Progenitor cell of endocrine pancreas (in vitro differentiated cells): ENCODE data around the gene RHOC. TPM values are rescaled to one million over a fixed set of nuclear protein-coding genes. Genes with fewer than 3 reads are reported as not detected.

Experiments
- DNase-seq: peaks from one replicate; pipeline ENCODE4 v3.0.0; 2021; ENCODE audit warnings: low spot score; ENCODE audit not compliant: unreplicated experiment
- H3K27ac Mint-ChIP-seq: 2 replicates; pipeline ENCODE4 v1.8.0; 2021; ENCODE audit warnings: mild to moderate bottlenecking, moderate library complexity, mixed read lengths
- H3K27me3 Mint-ChIP-seq: 2 replicates; pipeline ENCODE4 v1.8.0; 2021; ENCODE audit warnings: mixed read lengths
- H3K36me3 Mint-ChIP-seq: 2 replicates; pipeline ENCODE4 v1.8.0; 2022; ENCODE audit warnings: mixed read lengths; ENCODE audit not compliant: insufficient read depth
- H3K4me1 Mint-ChIP-seq: 2 replicates; pipeline ENCODE4 v1.8.0; 2021; ENCODE audit warnings: low read depth, mixed read lengths
- H3K4me3 Mint-ChIP-seq: 2 replicates; pipeline ENCODE4 v1.8.0; 2021; ENCODE audit warnings: low read depth, mild to moderate bottlenecking, moderate library complexity, mixed read lengths
- H3K9me3 Mint-ChIP-seq: 2 replicates; pipeline ENCODE4 v1.8.0; 2021; ENCODE audit warnings: low read depth, mixed read lengths
- CTCF ChIP-seq: fragments of 200-600 bp; sonication (generic); IDR thresholded peaks from one replicate; pipeline ENCODE4 v1.5.0; 2021; ENCODE audit warnings: antibody characterized with exemption, mild to moderate bottlenecking; ENCODE audit not compliant: unreplicated experiment
- total RNA-seq: library from RNA; stranded (reverse); gene quantifications from 2 replicates; pipeline ENCODE4 v1.2.1, GENCODE V29; 2021

The RHOC gene
- total RNA-seq, 1 donor from 2014 or later = 87.3 TPM

- H3K27me3 Mint-ChIP-seq = no peaks in the 10 kb centered on the region
- peak overlapping the region; percentile 99 for H3K27ac Mint-ChIP-seq
- peaks cover 18% of the 10 kb centered on the region for H3K36me3 Mint-ChIP-seq
- H3K4me1 Mint-ChIP-seq = peaks cover 18% of the 10 kb centered on the region
- peak; percentile 59 for DNase-seq
- H3K9me3 Mint-ChIP-seq = no peaks in the 10 kb centered on the region
- peak; percentile 34 for TF ChIP-seq CTCF
- H3K4me3 Mint-ChIP-seq = peak overlapping the region; percentile 95
Observed at GRCh38 chr1:112674986-112675727, 31.8 kb downstream of the RHOC start.

GRCh38 chr1:112674440-112674985 lies 32.4 kb downstream of the RHOC start, which contains the start of gene MOV10:
Gene MOV10 (plus strand): TSS chr1:112674659. CDS start chr1:112674913, 254 bp downstream.
- Mint-ChIP-seq H3K36me3 (peaks cover 20% of the 10 kb centered on the region), H3K4me1 (peaks cover 18% of the 10 kb centered on the region), H3K4me3 (peak within 1 kb of the TSS; percentile 95), H3K27me3 (no peaks in the 10 kb centered on the region), H3K9me3 (no peaks in the 10 kb centered on the region), H3K27ac (peak within 1 kb of the TSS; percentile 99)
- DNase-seq = peak; percentile 42
- TF ChIP-seq CTCF = no peak

- H3K36me3 Mint-ChIP-seq = peaks cover 27% of the 10 kb centered on the region
- peaks cover 18% of the 10 kb centered on the region for H3K4me1 Mint-ChIP-seq
- peak overlapping the region; percentile 99 for H3K27ac Mint-ChIP-seq
- no peaks in the 10 kb centered on the region for H3K9me3 Mint-ChIP-seq
- DNase-seq = no peak
- peak; percentile 57 for TF ChIP-seq CTCF
- no peaks in the 10 kb centered on the region for H3K27me3 Mint-ChIP-seq
- H3K4me3 Mint-ChIP-seq = peak overlapping the region; percentile 95
Observed at GRCh38 chr1:112673592-112674439, 33.1 kb downstream of the RHOC start.

GRCh38 chr1:112672842-112673241 lies 34.1 kb downstream of the RHOC start:
- peak overlapping the region; percentile 41 for H3K27ac Mint-ChIP-seq
- no peak for TF ChIP-seq CTCF
- H3K27me3 Mint-ChIP-seq = no peaks in the 10 kb centered on the region
- no peak for DNase-seq
- H3K36me3 Mint-ChIP-seq = peaks cover 26% of the 10 kb centered on the region
- peaks cover 18% of the 10 kb centered on the region for H3K4me1 Mint-ChIP-seq
- H3K9me3 Mint-ChIP-seq = no peaks in the 10 kb centered on the region
- no peak overlapping the region for H3K4me3 Mint-ChIP-seq

DNA sequence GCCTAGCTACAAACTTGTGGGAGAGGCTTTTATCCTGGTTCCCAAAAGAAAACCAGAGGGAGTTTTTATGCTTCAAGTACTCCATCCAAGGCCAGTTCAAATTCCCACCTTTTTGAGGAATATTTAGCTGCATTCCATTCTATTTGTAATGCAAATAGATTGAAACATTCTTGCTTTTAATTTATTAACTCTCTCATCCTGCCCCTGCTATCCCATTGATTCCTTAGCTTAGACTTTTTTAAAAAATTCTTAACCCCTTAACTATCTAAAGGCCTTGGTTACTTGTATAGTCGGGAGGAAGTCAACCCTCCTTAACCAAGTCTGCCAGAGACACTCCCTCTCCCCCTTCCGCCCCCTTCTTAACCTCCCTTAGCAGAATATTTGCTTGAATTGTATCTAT lies 34.9 kb downstream of the RHOC start:
- no peak for DNase-seq
- no peaks in the 10 kb centered on the region for H3K27me3 Mint-ChIP-seq
- no peak overlapping the region for H3K4me3 Mint-ChIP-seq
- peaks cover 30% of the 10 kb centered on the region for H3K36me3 Mint-ChIP-seq
- no peak for TF ChIP-seq CTCF
- H3K9me3 Mint-ChIP-seq = no peaks in the 10 kb centered on the region
- H3K4me1 Mint-ChIP-seq = peaks cover 18% of the 10 kb centered on the region
- peak overlapping the region; percentile 12 for H3K27ac Mint-ChIP-seq
